ENCODE measurements around the gene PRPF38B.

PRPF38B gene

DNA sequence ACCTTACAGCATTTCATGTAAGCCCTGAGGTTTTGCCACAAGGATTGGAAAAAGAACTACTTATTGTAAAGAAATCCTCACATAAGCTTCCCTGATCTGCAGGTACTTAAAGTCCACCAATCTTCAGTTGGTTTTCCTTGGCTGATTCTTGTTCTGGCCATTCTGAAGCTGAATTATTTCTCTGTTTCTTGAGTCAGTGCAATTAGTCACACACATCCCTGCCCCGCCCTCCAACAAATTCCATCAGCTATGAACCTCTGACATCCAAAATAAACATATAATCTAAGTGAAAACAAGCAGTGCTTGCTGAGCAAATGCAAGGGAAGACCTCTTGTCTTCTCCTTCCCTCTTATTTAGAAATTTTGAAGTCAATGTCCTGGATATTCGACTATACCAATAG, 12.4 kb downstream of the PRPF38B start:
- TF ChIP-seq, protein P1, sequence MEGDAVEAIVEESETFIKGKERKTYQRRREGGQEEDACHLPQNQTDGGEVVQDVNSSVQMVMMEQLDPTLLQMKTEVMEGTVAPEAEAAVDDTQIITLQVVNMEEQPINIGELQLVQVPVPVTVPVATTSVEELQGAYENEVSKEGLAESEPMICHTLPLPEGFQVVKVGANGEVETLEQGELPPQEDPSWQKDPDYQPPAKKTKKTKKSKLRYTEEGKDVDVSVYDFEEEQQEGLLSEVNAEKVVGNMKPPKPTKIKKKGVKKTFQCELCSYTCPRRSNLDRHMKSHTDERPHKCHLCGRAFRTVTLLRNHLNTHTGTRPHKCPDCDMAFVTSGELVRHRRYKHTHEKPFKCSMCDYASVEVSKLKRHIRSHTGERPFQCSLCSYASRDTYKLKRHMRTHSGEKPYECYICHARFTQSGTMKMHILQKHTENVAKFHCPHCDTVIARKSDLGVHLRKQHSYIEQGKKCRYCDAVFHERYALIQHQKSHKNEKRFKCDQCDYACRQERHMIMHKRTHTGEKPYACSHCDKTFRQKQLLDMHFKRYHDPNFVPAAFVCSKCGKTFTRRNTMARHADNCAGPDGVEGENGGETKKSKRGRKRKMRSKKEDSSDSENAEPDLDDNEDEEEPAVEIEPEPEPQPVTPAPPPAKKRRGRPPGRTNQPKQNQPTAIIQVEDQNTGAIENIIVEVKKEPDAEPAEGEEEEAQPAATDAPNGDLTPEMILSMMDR (IDR thresholded peaks at IDR 0.05; ENCODE audit: control extremely low read depth, extremely low read depth, low read depth, missing control alignments), result no peak
- ChIA-PET POLR2A (interaction anchor here (1.5 kb wide), 1 partner anchor 13 kb away, joined by 4 read pairs; no protein-coding TSS in a partner anchor), CTCF (interaction anchor here (1.3 to 2.2 kb wide), 2 partner anchors 12 to 144 kb away, joined by 3 to 7 read pairs; partner anchors contain the start of genes EEIG2 and PRPF38B)
- no peak for DNase-seq (ENCODE audit: extremely low spot score)

DNA sequence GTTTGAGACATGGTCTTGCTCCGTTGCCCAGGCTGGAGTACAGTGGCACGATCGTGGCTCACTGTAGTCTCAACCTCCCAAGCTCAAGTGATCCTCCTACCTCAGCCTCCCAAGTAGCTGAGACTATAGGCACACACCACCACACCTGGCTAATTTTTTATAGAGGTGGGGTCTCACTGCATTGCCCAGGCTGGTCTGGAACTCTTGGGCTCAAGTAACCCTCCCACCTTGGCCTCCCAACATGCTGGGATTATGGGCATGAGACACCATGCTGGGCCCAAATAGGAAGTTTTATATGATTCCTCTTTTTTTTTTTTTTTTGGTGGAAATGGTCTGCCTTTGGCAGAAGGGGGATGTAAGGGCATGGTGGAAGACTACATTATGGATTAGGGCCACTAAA, 14.5 kb downstream of the PRPF38B start:
- CTCF ChIA-PET, result interaction anchor here (1.6 kb wide), 1 partner anchor 17 kb away, joined by 3 read pairs; no protein-coding TSS in a partner anchor
- POLR2A ChIA-PET, result no interaction called here
- no peak for DNase-seq (ENCODE audit: extremely low spot score)
- TF ChIP-seq, protein P1 (IDR thresholded peaks at IDR 0.05; ENCODE audit: control extremely low read depth, extremely low read depth, low read depth, missing control alignments), result no peak

DNA sequence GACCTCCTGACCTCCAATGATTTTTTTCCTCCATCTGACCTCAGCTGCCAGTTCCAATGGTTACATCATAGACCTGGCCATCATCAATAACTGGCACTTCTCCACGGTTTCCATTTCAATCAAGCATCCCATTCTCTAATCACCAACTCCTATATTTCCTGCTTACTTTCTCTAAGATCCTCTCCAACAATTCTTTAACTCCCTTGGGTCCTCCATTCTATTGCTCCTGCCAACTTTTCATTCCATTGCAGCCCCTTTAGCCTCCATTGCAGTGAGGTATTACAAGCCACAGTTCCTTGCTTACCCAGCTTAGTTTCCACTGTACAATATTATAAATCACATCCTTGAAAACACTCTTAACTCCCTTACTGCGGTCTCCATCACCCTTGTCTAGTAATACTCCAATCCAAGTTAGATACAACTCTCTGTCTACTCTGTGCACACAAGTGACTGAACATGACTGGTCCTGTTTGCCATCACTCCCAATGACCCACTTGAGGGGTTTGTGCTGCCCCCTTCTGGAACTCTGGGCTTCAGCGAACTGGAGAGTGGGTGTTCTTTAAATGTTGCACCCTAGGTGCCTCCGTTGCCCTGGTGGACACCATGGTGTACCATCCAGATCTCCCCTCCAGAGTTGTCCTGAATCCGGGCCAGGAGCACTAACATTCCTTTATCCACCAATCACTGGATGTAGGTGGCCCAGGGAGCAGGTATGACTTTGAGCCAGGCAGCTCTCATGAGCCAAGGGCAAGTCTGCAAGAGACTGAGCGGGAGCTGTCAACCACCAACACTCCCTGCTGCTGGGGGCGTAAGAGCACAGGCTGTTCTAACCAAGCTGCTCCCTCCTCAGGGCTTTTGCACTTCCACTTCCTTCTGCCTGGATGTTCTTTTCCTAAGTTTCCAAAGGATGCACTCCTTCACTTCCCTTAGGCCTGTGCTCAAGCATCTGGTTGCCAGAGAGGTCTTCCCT, 16.9 kb downstream of the PRPF38B start:
- ChIA-PET POLR2A (no interaction called here), CTCF (interaction anchor here (0.8 to 1.7 kb wide), 9 partner anchors 8 to 196 kb away, joined by 3 to 10 read pairs (median 4); partner anchors contain the start of gene PRPF38B)
- TF ChIP-seq, protein P1 (IDR thresholded peaks at IDR 0.05; ENCODE audit: control extremely low read depth, extremely low read depth, low read depth, missing control alignments), result peak; percentile 23
- DNase-seq (ENCODE audit: extremely low spot score), result no peak

DNA sequence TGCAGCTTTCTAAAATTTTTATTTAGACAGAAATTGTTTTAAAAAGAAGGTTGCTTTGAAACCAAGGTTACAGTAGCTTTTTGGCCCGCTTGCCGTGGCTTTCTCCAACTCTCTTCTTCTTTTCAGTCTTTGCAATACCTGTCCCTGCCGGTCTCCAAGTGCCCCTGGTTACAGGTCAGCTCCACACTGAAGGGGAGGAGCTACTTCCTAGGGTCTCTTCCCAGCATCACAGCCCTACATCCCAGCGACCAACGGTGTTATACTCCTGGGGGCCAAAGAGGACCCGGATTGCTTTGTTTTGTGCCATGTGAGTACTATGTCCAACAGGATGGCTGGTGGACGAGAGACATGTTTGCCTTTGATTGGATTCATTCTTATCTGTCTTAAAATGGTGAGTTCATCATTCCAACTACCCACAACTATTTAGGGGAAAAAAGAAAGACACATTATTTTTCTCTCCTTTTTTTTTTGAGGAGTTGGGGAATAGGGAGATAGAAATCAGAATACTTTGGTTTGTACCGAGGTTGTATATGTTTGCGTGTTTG, 20.6 kb downstream of the PRPF38B start, which contains the start of gene FNDC7:
FNDC7 (plus strand) TSS at position 303 of the 545 bp plus-strand sequence; CDS start at position 329, 26 bp downstream.
- ChIA-PET POLR2A (no interaction called here), CTCF (interaction anchor here (1.2 to 1.3 kb wide), 2 partner anchors 10 to 35 kb away, joined by 3 read pairs; no protein-coding TSS in a partner anchor)
- TF ChIP-seq, protein P1 (IDR thresholded peaks at IDR 0.05; ENCODE audit: control extremely low read depth, extremely low read depth, low read depth, missing control alignments), result no peak
- DNase-seq (ENCODE audit: extremely low spot score), result no peak

DNA sequence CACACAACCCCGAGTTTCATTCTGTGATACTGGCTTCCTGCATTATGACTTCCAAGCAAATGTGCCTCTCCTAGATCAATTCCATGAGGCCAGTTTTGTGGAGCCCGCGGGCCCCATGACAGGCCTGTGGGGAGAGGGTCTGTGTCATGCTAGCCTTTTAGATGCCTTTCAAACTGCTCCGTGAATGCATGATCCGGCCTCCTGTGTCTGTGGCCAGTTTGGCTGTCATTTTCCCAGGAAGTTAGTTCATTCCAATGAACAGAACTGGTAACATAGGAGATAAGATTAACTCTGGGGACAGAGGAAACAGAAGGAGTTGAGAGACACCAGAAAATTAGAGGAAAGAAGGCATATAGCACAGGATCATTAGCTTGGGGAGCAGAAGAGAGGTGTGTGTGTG, 23.8 kb downstream of the PRPF38B start:
- TF ChIP-seq, protein P1 (IDR thresholded peaks at IDR 0.05; ENCODE audit: control extremely low read depth, extremely low read depth, low read depth, missing control alignments), result no peak
- POLR2A ChIA-PET, result no interaction called here
- no peak for DNase-seq (ENCODE audit: extremely low spot score)
- CTCF ChIA-PET, result no interaction called here

Data from GM10248 (cell line).